OCI-LY7 (cell line): ENCODE data around the gene BUD13.

Experiments
- CTCF ChIP-seq: fragments of 200-600 bp; sonication (generic); conservative IDR thresholded peaks from 2 replicates; pipeline ENCODE4 v1.5.1; 2014; ENCODE audit warnings: mild to moderate bottlenecking, antibody characterized with exemption, low read length, moderate library complexity, mixed read lengths
- EZH2phosphoT487 ChIP-seq: fragments of 200-600 bp; sonication (generic); IDR thresholded peaks from 2 replicates; pipeline ENCODE4 v1.6.1; 2018; ENCODE audit warnings: low read depth, borderline replicate concordance, mild to moderate bottlenecking, mixed run types, antibody characterized with exemption, low read length, moderate library complexity, mixed read lengths

- TF ChIP-seq CTCF (no peak), EZH2phosphoT487 (no peak)
Observed at GRCh38 chr11:116725434-116726221, 47.2 kb downstream of the BUD13 start.
